IgD-negative memory B cell (primary cell): ENCODE measurements around the gene JADE1. TPM values are rescaled to one million over a fixed set of nuclear protein-coding genes. Genes with fewer than 3 reads are reported as not detected.
A peak's percentile ranks its signal among the peaks of the same experiment; 100 is the strongest.

ENCODE experiments used
- H3K27ac Mint-ChIP-seq, 3 donors: one replicate each; pipeline ENCODE4 v1.8.0; 2020 to 2022; ENCODE audit warnings: mild to moderate bottlenecking in 3 of 3, mixed read lengths in 3 of 3, moderate library complexity in 1 of 3
- H3K27me3 Mint-ChIP-seq: one replicate; pipeline ENCODE4 v1.8.0; 2021; ENCODE audit warnings: mixed read lengths
- H3K36me3 Mint-ChIP-seq: one replicate; pipeline ENCODE4 v1.8.0; 2020; ENCODE audit warnings: mild to moderate bottlenecking, mixed read lengths
- H3K4me1 Mint-ChIP-seq, 3 donors: one replicate each; pipeline ENCODE4 v1.8.0; 2020 to 2022; ENCODE audit warnings: mixed read lengths in 3 of 3, mild to moderate bottlenecking in 1 of 3
- H3K4me3 Mint-ChIP-seq, 4 donors: one replicate each; pipeline ENCODE4 v1.8.0; 2020 to 2022; ENCODE audit warnings: mild to moderate bottlenecking in 4 of 4, mixed read lengths in 4 of 4, moderate library complexity in 3 of 4
- H3K9me3 Mint-ChIP-seq, 3 donors: one replicate each; pipeline ENCODE4 v1.8.0; 2020 to 2021; ENCODE audit warnings: mixed read lengths in 3 of 3, mild to moderate bottlenecking in 1 of 3
- polyA plus RNA-seq: library from polyadenylated mRNA; unstranded; fragments of 300-500 nt; fragmentation: Illumina TruSeq; gene quantifications from one replicate; pipeline ENCODE4 v1.2.3, GENCODE V29; 2021

The JADE1 gene
- polyA plus RNA-seq, 1 donor from 2014 or later = 34.6 TPM

DNA sequence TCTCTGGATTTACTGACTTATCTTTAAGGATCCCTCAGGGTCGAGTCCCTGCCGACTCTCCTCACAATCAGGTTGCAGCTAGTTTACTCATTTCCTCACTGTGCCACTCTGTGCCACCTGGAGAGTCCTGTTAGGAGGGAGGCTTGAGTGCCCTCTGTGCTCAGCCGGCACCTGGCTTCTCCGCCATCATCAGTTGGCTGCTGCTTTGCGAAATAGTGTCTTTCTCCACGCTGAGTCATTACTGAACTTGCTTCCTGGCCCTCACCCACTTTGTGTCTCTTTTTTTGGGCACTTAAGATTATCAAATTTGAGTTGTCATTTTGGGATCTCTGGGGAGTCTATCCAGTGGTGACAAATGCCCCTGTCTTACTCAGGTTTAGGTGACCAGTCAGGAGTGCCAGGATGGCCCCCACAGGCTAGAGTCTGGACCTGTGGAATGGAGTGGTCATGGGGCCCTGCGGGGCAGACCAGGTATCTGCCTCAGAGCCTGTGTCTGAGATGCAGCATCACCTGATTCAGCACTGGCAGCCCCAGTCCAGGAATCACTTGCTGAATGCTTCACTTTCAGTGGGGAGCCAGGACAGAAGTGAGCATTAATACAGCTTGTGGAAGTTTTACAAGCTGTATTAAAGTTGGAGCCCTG is 37.7 kb downstream of the JADE1 start:
- Mint-ChIP-seq H3K4me3 (no peak overlapping the region), H3K9me3 (no peaks in the 10 kb centered on the region), H3K27ac (peak overlapping the region in 2 of 3 donors; percentile 19 to 25), H3K36me3 (peaks cover 6% of the 10 kb centered on the region), H3K27me3 (no peaks in the 10 kb centered on the region), H3K4me1 (peaks cover 0 to 4% (median 3%) of the 10 kb centered on the region in 3 donors)

DNA sequence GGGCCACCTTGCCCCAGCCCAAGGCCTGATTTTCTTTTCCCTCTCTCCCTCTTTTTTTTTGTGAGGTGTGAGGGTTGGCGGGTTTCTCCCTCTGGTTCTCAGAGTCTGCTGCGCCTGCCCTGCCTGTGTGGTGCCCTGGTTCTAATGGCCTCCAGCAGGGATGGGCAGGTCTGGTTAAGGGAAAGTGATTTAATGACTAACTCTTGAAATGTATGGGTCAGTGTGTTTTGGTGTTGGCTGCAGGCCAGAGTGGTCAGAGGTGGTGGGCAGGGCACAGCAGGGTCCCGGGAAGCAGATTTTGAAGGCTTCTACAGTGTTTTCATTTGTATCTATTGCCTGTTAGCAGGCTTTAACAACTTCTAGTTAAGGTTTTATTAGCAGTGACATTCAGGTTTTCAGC is 39.0 kb downstream of the JADE1 start:
- H3K27ac Mint-ChIP-seq = peak overlapping the region in 2 of 3 donors; percentile 26 to 35
- no peaks in the 10 kb centered on the region for H3K9me3 Mint-ChIP-seq
- peaks cover 6% of the 10 kb centered on the region for H3K36me3 Mint-ChIP-seq
- H3K4me3 Mint-ChIP-seq = no peak overlapping the region
- H3K4me1 Mint-ChIP-seq = peaks cover 0 to 3% (median 2%) of the 10 kb centered on the region in 3 donors
- no peaks in the 10 kb centered on the region for H3K27me3 Mint-ChIP-seq

DNA sequence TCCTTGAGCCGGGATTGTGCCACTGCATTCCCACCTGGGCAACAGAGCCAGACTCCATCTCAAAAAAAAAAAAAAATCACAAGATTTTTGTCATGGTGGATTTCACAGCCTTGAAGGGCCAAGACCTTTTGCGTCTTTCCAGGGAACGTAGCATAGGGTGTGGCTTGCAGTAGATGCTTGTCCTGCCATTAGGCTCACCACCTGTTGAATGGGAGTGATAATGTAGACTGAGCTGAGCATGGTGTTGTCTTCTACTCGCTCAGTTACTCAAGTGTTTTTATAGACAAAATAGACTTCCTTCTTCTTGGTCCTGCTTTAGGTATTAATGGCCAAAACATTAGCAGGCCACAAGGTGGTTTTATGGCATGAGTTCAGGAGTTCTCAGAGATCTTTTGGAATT is 40.8 kb downstream of the JADE1 start:
- no peak overlapping the region for H3K4me3 Mint-ChIP-seq
- H3K9me3 Mint-ChIP-seq = no peaks in the 10 kb centered on the region
- H3K4me1 Mint-ChIP-seq = peaks cover 6 to 10% (median 9%) of the 10 kb centered on the region in 3 donors
- H3K36me3 Mint-ChIP-seq = peaks cover 6% of the 10 kb centered on the region
- no peaks in the 10 kb centered on the region for H3K27me3 Mint-ChIP-seq
- H3K27ac Mint-ChIP-seq = no peak overlapping the region

DNA sequence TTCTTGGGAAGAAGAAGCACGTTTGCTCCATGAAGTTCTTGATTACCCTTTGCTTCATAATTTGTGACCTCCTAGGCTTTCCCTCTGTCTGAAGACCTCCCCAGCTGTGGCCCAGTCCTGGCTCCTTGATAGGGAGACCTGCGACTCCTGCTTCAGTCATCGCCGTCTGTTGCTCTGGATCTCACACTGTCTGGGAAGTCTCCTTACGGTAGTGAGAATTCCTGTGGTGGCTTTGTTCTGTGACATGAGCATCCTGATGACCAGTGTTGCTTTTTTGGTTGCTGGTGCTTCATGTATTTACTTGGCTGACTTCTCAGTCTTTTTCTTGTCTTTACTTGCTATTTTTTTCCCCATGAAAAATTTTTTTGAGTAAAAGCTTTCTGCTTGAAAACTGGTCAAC is 44.2 kb downstream of the JADE1 start:
- H3K27ac Mint-ChIP-seq = peak overlapping the region in 1 of 3 donors; percentile 60
- H3K27me3 Mint-ChIP-seq = no peaks in the 10 kb centered on the region
- peaks cover 8 to 11% (median 11%) of the 10 kb centered on the region in 3 donors for H3K4me1 Mint-ChIP-seq
- H3K4me3 Mint-ChIP-seq = no peak overlapping the region
- H3K36me3 Mint-ChIP-seq = peaks cover 8% of the 10 kb centered on the region
- H3K9me3 Mint-ChIP-seq = no peaks in the 10 kb centered on the region

DNA sequence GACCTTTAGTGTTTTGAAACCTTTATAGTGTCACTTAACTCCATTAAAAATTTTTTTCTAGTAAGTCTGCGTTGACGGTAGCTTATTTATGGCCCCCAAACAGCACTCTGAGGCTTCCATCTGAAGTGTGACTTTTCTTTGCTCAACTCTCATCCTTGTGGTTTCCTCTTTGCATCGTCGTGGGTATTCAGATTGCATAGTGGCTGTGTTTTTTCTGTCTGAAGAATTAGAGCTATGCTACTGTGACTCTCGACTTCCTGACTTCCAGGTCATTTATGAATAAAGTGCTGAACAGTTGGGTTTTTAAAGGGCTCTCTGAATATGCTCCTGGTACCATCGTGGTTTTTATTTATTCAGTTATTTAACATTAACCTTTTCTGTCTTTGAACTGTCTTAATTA is 44.9 kb downstream of the JADE1 start:
- peak overlapping the region in 2 of 3 donors; percentile 60 to 75 for H3K27ac Mint-ChIP-seq

DNA sequence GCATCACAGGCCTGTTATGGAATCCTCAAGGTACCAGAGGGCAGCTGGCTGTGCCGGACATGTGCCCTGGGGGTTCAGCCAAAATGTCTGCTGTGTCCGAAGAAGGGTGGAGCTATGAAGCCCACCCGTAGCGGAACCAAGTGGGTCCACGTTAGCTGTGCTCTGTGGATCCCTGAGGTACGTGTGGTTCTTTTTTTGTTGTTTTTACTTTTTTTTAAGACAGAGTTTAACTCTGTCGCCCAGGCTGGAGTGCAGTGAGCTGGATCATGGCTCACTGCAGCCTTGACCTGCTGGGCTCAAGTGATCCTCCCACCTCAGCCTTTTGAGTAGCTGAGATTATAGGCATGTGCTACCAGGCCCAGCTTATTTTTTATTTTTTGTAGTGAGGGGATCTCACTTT is 46.1 kb downstream of the JADE1 start:
- no peak overlapping the region for H3K27ac Mint-ChIP-seq
- H3K4me3 Mint-ChIP-seq = no peak overlapping the region
- H3K27me3 Mint-ChIP-seq = no peaks in the 10 kb centered on the region
- peaks cover 10 to 11% (median 11%) of the 10 kb centered on the region in 3 donors for H3K4me1 Mint-ChIP-seq
- H3K9me3 Mint-ChIP-seq = no peaks in the 10 kb centered on the region
- peaks cover 8% of the 10 kb centered on the region for H3K36me3 Mint-ChIP-seq

More for the DNA sequence above, 44.9 kb downstream of the JADE1 start:
- H3K4me1 Mint-ChIP-seq = peaks cover 9 to 11% (median 11%) of the 10 kb centered on the region in 3 donors
- no peaks in the 10 kb centered on the region for H3K9me3 Mint-ChIP-seq
- H3K4me3 Mint-ChIP-seq = no peak overlapping the region
- H3K27me3 Mint-ChIP-seq = no peaks in the 10 kb centered on the region
- peaks cover 9% of the 10 kb centered on the region for H3K36me3 Mint-ChIP-seq

DNA sequence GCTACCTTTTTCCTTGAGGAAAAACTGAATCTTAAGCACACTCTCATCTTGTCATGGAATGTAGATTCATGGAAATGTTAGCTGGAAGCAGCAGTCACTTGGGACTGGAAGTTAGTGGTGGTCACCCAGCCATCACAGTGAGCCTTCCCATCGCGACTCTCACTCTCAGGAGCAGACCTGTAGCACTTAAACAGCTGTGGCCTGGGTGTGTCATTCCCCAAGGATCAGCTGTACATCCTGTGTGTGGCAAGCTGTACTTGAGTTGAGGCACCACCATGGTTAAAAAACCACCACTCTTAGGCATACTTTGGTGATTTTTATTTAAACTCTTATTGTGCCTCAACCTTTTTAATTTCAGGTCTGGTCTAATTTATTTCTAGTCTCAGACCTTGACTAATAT is 46.7 kb downstream of the JADE1 start:
- Mint-ChIP-seq H3K4me1 (peaks cover 10 to 11% (median 11%) of the 10 kb centered on the region in 3 donors), H3K27ac (no peak overlapping the region), H3K27me3 (no peaks in the 10 kb centered on the region), H3K36me3 (peaks cover 8% of the 10 kb centered on the region), H3K9me3 (no peaks in the 10 kb centered on the region), H3K4me3 (no peak overlapping the region)

DNA sequence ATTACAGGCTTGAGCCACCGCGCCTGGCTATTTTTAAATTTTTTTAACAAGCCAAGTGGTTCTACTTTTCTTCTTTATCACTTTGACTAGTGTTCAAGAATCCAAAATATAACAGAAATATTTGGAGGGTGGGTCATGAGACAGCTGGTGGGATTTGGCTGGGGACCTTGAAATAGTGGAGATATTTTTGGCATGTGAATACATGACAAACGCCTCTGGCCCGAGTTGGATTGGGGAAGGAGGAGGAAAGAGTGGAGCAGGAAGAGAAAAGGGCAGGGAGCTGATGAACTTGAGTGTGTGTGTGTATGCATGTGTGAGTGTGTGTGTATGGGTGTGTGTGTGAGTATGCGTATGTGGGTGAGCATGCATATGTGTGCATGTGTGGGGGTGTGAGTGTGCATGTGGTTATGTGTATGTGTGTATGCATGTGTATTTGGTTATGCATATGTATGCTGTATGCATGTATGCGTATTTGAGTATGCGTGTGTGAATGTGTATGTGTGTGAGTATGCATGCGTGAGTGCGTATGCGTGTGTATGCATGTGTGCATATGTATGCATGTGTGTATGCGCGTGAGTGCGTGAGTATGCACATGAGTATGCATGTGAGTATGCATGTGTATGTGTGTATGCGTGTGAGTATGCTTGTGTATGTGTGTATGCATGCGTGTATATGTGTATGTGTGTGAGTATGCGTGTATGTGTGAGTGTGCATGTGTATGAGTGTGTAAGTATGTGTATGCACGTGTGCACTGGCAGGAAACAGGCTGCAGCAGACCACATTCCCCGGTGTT is 49.6 kb downstream of the JADE1 start:
- peaks cover 11% of the 10 kb centered on the region for H3K36me3 Mint-ChIP-seq
- H3K9me3 Mint-ChIP-seq = no peaks in the 10 kb centered on the region
- H3K27ac Mint-ChIP-seq = peak overlapping the region in 1 of 3 donors; percentile 86
- no peaks in the 10 kb centered on the region for H3K27me3 Mint-ChIP-seq
- H3K4me1 Mint-ChIP-seq = peaks cover 13 to 30% (median 22%) of the 10 kb centered on the region in 3 donors
- H3K4me3 Mint-ChIP-seq = no peak overlapping the region

DNA sequence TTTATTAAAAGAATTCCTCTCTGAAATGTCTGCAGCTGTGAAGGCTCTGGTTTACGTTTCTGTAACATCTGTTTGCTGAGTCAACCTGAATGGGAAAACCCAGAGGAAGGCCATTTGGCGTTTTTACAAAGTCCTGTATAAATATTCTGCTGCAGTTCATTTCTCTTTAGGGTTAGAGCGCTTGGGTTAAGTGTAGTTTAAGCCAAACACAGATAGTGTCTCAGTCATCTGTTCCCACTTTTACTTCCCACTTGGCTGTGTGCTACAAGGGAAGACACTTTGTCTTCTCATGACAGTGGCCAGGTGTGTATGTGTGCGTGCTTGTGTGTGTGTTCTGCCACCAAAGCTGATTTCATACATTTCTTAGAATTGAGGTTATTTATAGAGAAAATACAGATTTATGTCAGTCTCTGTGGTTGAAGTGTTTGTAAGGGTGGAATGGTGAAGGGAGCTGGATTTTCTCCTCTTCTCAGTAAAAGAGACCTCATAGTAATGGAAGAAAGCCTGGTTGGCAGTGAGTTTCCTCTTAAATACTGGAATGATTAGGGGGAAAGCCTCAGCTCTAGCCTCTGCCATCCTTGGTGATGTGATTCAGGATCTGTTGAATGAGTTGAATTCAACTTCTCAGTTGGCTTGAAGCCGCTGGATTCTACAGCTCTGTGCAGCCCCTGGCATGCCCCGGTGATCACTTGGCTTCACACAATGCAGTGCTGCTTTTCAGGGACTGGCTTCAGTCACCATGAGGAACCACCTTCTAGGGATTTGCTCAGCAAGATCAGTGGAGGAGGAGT is 50.6 kb downstream of the JADE1 start:
- H3K9me3 Mint-ChIP-seq = no peaks in the 10 kb centered on the region
- peaks cover 11% of the 10 kb centered on the region for H3K36me3 Mint-ChIP-seq
- peak overlapping the region in 1 of 3 donors; percentile 86 for H3K27ac Mint-ChIP-seq
- H3K4me1 Mint-ChIP-seq = peaks cover 8 to 24% (median 16%) of the 10 kb centered on the region in 3 donors
- no peak overlapping the region for H3K4me3 Mint-ChIP-seq
- H3K27me3 Mint-ChIP-seq = no peaks in the 10 kb centered on the region

DNA sequence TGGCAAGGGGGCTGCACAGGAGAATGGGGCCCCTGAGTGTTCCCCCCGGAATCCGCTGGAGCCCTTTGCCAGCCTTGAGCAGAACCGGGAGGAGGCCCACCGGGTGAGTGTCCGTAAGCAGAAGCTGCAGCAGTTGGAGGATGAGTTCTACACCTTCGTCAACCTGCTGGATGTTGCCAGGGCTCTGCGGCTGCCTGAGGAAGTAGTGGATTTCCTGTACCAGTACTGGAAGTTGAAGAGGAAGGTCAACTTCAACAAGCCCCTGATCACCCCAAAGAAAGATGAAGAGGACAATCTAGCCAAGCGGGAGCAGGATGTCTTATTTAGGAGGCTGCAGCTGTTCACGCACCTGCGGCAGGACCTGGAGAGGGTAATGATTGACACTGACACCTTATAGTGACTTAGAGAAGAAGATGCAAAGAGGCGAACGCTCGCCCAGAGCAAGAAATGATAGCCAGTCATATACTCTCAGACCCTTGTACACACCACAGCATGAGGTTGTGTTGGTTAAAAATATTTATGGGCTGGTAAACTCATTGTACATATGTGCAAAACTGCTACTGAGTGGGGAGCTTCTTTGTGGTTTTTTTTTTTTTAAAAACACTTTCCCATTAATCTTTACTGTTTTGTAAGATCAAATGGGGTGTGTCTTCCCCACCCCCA is 52.5 kb downstream of the JADE1 start:
- Mint-ChIP-seq H3K36me3 (peaks cover 10% of the 10 kb centered on the region), H3K4me1 (peaks cover 13 to 30% (median 24%) of the 10 kb centered on the region in 3 donors), H3K27me3 (no peaks in the 10 kb centered on the region), H3K4me3 (peak overlapping the region in 1 of 4 donors; percentile 75), H3K27ac (peak overlapping the region in 1 of 3 donors; percentile 90), H3K9me3 (no peaks in the 10 kb centered on the region)

DNA sequence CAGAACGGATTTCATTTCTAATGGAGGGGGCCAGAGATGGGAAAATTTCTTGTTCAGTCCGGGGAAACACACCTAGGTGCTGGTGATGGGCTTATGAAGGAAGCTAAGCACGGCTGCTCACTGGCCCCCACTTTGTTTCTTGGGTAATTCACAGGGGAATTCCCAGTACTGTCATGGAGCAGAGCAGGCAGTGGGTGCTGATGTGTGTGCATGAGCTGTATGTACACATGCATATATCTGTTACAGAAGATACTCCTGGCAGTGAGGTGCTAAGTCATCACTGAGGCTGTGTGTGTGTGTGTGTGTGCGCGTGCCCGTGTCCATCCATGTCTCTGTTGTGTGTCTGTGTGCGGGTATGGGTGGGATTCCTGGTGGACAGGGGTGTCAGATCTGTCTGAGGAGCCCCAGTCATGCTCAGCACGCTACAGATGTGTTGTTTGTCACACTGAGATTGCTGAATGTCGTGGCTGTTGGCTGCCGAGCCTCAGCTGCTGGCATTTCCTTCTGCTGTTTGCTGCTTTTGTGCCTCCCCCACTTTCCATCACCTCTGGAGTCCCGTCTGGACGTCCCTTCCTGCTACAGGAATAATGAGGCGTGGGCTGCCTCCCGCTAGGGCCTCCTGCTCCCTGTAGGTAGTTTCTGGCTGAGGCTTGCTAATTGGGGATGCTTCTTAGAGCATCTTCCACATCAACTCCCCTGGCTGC is 53.3 kb downstream of the JADE1 start:
- Mint-ChIP-seq H3K27me3 (no peaks in the 10 kb centered on the region), H3K9me3 (no peaks in the 10 kb centered on the region), H3K27ac (peak overlapping the region; percentile 2 to 90 (median 28)), H3K4me3 (no peak overlapping the region), H3K36me3 (peaks cover 7% of the 10 kb centered on the region), H3K4me1 (peaks cover 13 to 30% (median 24%) of the 10 kb centered on the region in 3 donors)

DNA sequence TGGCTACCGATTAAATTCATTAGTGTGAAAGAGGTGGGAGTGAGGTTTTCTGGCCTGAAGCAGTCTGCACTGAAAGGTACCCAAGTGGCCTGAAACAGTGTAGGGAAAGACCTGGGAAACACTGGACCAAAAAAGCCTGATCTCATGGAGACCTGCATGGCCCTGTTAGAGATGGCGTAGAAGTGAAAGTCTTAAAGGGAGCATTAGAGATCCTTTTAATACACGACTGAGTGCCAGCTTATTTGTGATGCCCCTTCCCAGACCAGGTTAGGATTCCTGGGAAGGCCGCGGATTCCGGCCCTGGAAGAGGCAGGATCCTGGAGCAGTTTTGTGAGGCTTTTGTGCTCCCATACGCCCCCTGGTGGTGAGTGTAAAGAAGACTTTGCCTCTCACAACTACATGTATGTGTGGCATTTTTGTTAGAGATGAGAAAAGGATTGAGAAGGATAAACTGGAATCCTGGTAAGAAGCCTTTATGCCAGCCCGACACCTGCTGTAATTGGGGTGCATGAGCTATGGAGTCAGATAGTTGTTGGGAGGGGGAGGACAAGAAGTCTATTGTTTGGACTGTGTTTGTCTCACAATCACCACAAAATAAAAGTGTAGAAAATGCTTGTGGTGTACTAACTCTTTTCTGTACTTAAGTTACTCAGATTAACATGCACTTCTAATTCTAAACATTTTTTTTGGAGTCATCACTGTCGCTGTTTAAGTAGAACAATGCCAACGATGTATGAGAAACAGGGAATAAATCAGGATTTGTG is 54.0 kb downstream of the JADE1 start:
- peaks cover 13 to 30% (median 24%) of the 10 kb centered on the region in 3 donors for H3K4me1 Mint-ChIP-seq
- no peaks in the 10 kb centered on the region for H3K27me3 Mint-ChIP-seq
- no peak overlapping the region for H3K4me3 Mint-ChIP-seq
- H3K27ac Mint-ChIP-seq = peak overlapping the region in 2 of 3 donors; percentile 28 to 83
- no peaks in the 10 kb centered on the region for H3K9me3 Mint-ChIP-seq
- peaks cover 8% of the 10 kb centered on the region for H3K36me3 Mint-ChIP-seq

DNA sequence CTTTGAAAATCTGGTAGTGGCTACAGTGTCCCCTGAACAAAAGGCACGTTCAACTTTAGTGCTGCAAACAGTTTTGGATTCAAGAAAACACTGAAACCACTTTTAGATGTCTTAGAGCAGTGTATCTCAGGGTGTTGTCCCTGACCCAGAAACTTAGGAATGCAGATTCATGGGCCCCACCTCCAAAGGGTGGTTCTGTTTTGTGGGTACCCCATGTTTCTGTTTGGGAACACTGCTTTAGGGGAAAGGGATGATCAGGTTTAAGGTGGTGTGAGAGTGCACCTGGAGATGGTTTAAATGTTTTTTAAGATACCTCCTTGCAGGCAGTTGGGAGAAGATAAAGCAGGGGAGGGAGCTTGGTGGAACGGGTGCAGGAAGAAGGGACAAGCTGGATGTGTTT is 55.6 kb downstream of the JADE1 start:
- H3K9me3 Mint-ChIP-seq = no peaks in the 10 kb centered on the region
- H3K4me3 Mint-ChIP-seq = no peak overlapping the region
- H3K4me1 Mint-ChIP-seq = peaks cover 13 to 28% (median 24%) of the 10 kb centered on the region in 3 donors
- H3K36me3 Mint-ChIP-seq = peaks cover 8% of the 10 kb centered on the region
- H3K27me3 Mint-ChIP-seq = no peaks in the 10 kb centered on the region
- H3K27ac Mint-ChIP-seq = peak overlapping the region in 1 of 3 donors; percentile 20
